ENCODE measurements around the gene POLD2.

GRCh38 chr7:44150466-44150832 lies 27.1 kb upstream of the POLD2 start:
- TF ChIP-seq POLR2AphosphoS5 (IDR thresholded peaks at IDR 0.05) (no peak), POLR2A (IDR thresholded peaks at IDR 0.05) (no peak), CTCF (IDR thresholded peaks at IDR 0.05) (no peak)

All from breast epithelium (tissue), 3 donors.